Gastrocnemius medialis (tissue), 4 donors: ENCODE measurements around the gene PLAAT2.

Experiments used
- CTCF ChIP-seq, 5 experiments: fragments of 450-650 bp in 3 of 5; fragments of 200-600 bp in 2 of 5; sonication (generic) in 2 of 5; IDR thresholded peaks in 4 of 5; conservative IDR thresholded peaks in 1 of 5; 1 replicate in 4 of 5; 2 replicates in 1 of 5; pipeline ENCODE4 v1.5.1; 2016 to 2019; ENCODE audit warnings: antibody characterized with exemption in 5 of 5, mild to moderate bottlenecking in 3 of 5, moderate library complexity in 3 of 5
- POLR2A ChIP-seq, 2 donors: fragments of 450-650 bp; IDR thresholded peaks; one replicate each; pipeline ENCODE4 v1.6.1; 2017; ENCODE audit warnings: antibody characterized with exemption in 2 of 2, mild to moderate bottlenecking in 2 of 2, moderate library complexity in 2 of 2

DNA sequence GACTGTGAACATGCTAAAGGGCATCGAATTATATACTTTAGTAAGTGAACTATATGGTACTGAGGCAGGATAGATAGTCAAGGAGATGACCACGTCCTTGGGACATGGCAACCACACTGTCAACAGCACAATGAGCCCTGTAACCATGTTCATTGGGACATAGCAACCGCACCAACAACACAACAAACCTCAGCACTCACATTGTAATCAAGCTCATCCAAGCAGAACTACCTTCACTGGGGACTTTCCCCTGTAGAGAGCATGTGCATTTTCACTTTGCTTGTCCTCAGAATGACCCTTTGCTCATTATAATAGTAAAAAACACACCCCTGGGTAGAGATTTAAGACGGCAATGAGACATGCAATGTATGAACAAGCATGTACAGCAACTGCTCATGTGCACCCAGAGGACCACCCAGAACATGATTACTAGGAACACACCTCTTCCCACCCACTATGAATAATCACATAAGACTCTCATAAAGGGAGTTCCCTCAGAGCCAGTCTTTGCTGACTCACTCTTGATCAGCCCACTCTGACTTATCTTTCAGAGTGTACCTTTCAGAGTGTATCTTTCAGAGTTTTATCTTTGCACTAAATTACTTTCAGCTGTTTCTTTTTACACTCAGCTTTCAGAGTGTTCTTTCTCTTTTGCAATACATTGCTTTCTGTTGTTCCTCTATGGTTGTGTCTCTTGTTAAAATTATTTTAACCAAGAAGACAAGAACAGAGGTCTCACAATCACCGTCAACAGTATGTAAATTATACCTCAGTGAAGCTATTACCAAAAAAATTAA lies 4.1 kb upstream of the PLAAT2 start:
- TF ChIP-seq POLR2A (IDR thresholded peaks at IDR 0.05) = no peak
- no peak for TF ChIP-seq CTCF (IDR thresholded peaks at IDR 0.05 in 4 of 5, conservative IDR thresholded peaks at IDR 0.05 in 1 of 5)
